ENCODE measurements around the gene FZD1.

FZD1 gene

DNA sequence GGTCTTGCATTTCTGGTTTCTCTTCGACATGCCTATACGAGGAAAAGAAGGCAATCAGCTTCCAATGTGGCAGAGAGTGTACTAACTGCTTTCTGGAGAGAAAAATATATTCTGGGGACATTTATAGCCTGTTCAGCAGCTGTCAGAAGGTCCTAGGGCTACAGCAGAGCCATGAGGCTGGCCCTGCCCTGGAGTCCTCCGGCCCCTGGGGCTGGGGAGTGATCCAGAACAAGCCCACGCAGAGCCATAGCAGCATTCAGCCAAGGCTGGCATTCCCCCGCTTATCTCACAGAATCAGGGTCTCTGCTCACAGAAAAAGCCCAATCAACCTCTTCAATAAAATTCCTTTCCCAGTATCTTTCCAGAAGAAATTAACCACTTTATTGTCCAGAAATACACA, 48.9 kb downstream of the FZD1 start:
- peaks cover 2% of the 10 kb centered on the region for H3K9me3 Mint-ChIP-seq
- TF ChIP-seq, protein P1, sequence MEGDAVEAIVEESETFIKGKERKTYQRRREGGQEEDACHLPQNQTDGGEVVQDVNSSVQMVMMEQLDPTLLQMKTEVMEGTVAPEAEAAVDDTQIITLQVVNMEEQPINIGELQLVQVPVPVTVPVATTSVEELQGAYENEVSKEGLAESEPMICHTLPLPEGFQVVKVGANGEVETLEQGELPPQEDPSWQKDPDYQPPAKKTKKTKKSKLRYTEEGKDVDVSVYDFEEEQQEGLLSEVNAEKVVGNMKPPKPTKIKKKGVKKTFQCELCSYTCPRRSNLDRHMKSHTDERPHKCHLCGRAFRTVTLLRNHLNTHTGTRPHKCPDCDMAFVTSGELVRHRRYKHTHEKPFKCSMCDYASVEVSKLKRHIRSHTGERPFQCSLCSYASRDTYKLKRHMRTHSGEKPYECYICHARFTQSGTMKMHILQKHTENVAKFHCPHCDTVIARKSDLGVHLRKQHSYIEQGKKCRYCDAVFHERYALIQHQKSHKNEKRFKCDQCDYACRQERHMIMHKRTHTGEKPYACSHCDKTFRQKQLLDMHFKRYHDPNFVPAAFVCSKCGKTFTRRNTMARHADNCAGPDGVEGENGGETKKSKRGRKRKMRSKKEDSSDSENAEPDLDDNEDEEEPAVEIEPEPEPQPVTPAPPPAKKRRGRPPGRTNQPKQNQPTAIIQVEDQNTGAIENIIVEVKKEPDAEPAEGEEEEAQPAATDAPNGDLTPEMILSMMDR (IDR thresholded peaks at IDR 0.05; ENCODE audit: unreplicated experiment in 3 of 3) = no peak
- H3K27me3 Mint-ChIP-seq (ENCODE audit: low read depth) = no peaks in the 10 kb centered on the region
- H3K27ac Mint-ChIP-seq = no peak overlapping the region
- no peak overlapping the region for H3K4me3 Mint-ChIP-seq
- no peaks in the 10 kb centered on the region for H3K4me1 Mint-ChIP-seq
- H3K36me3 Mint-ChIP-seq (ENCODE audit: low read depth) = no peaks in the 10 kb centered on the region

DNA sequence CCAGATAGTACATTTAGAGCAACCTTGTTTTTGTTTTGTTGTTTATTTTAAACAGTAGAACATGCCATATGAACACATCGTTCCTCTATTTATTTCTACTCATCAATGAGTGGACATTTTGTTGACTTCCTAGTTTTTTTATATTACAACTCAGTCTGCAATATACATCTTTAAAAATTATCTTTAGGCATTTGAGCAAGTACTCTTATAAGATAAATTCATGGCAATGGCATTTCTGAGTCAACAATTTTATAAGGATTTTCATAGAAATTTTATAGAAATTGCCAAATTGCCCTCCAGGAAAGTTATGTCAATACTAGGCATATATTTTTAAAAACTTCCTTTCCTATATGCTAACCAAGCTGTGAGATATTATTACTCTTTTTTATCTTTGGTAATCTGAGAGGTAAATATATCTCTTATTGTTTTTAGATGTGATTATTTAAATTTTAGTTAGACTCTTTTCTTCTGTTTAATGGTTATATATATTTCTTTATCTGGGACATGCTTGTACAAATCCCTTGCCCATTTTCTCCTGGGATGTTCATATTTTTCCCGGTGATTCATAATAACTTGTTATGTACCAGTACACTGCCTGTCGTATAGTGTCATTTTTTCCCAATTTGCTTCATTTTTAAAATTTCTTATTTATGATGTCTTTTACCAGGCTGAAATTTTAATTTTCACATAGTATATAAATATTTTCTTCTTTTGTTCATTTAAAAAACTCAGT, 50.5 kb downstream of the FZD1 start:
- Mint-ChIP-seq H3K27ac (no peak overlapping the region), H3K4me3 (no peak overlapping the region), H3K4me1 (no peaks in the 10 kb centered on the region), H3K27me3 (ENCODE audit: low read depth) (no peaks in the 10 kb centered on the region), H3K9me3 (no peaks in the 10 kb centered on the region), H3K36me3 (ENCODE audit: low read depth) (no peaks in the 10 kb centered on the region)
- TF ChIP-seq, protein P1 (IDR thresholded peaks at IDR 0.05; ENCODE audit: unreplicated experiment in 3 of 3) = no peak

DNA sequence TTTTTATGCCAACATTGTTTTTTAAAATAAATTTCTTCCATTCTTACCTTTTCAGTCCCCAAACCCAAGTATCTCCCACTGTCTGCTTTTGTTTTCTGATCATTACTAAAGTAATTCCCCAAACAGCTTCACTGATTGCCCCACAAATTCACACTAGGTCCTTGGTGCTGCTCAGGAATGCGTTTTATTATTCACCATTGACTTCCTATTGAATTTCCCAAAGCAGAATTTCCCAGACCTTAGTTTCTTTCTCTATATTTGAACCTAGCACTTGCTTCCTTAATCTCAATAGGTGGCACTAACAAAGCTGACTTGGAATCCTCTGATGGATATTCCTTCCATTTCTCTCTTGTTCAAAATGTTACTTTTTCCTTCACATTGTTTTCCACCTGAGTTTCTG, 52.2 kb downstream of the FZD1 start:
- TF ChIP-seq, protein P1 (IDR thresholded peaks at IDR 0.05; ENCODE audit: unreplicated experiment in 3 of 3) = no peak
- no peaks in the 10 kb centered on the region for H3K9me3 Mint-ChIP-seq
- H3K4me1 Mint-ChIP-seq = no peaks in the 10 kb centered on the region
- no peaks in the 10 kb centered on the region for H3K36me3 Mint-ChIP-seq (ENCODE audit: low read depth)
- no peak overlapping the region for H3K27ac Mint-ChIP-seq
- H3K27me3 Mint-ChIP-seq (ENCODE audit: low read depth) = no peaks in the 10 kb centered on the region
- no peak overlapping the region for H3K4me3 Mint-ChIP-seq

DNA sequence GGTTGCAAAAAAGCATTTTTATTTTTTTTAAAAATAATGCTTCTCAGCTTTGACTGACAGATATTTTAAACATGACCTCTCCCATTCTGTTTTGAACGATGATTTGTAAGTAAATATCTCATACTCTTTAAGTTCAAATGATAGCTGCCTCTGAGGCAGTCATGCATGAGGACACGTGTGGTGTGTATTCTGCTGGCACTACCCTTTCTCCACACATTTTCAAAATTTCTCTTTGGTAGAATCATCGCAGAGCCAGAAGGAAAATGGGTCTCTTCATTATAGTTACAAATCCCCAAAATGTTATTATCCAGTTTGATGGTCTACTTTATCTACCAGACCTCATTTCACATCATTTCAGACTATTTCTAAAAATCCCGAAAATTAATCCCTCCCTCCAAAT, 55.1 kb downstream of the FZD1 start:
- Mint-ChIP-seq H3K4me3 (no peak overlapping the region), H3K36me3 (ENCODE audit: low read depth) (no peaks in the 10 kb centered on the region), H3K4me1 (peaks cover 21% of the 10 kb centered on the region), H3K9me3 (no peaks in the 10 kb centered on the region), H3K27ac (no peak overlapping the region), H3K27me3 (ENCODE audit: low read depth) (no peaks in the 10 kb centered on the region)
- TF ChIP-seq, protein P1 (IDR thresholded peaks at IDR 0.05; ENCODE audit: unreplicated experiment in 3 of 3) = no peak

DNA sequence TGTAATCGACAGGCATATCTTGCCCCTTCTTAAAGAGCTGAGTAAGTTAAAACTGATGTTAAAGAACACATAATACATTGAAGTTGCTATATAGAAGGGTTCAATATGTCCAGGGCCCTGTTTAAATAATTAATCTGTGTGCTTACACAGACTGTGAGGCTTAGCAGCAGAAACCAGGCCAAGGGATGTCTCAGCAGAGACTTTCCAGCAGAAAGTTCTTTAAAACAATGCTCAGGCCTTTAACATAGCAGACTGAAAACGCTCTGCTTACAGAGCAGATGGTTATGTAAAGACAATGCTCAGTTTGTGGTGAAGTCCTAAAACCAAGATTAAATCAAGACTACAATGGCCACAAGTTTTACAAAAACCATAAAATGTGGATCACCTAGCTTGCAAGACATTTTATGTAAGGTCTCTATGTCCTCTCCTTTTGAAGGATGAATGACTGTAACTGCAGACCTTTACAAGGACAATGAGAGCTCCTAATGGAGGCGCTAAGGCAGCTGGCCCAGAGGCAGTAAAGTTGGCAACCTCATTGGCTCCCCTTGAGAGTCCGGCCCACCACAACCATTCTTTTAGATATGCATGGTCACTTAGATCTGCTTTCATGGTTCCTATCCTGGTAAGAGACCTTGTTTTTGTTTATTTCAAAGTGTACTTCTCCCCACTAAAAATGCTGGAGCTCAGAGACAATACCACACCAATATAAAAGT, 56.3 kb downstream of the FZD1 start:
- Mint-ChIP-seq H3K9me3 (no peaks in the 10 kb centered on the region), H3K4me1 (peaks cover 32% of the 10 kb centered on the region), H3K27me3 (ENCODE audit: low read depth) (no peaks in the 10 kb centered on the region), H3K36me3 (ENCODE audit: low read depth) (no peaks in the 10 kb centered on the region), H3K27ac (no peak overlapping the region), H3K4me3 (no peak overlapping the region)
- TF ChIP-seq, protein P1 (IDR thresholded peaks at IDR 0.05; ENCODE audit: unreplicated experiment in 3 of 3) = no peak

All from nephron (organoid).